Measurements from ENCODE around the gene CRIM1. TPM values are rescaled to one million over a fixed set of nuclear protein-coding genes. Genes with fewer than 3 reads are reported as not detected.

Gene CRIM1
- total and polyA plus RNA-seq, 12 donors = 14.1 to 83.6 (median 54.8) TPM

GRCh38 chr2:36432479-36432878, 76.9 kb downstream of the CRIM1 start:
- Histone ChIP-seq H3K9me3 (no peaks in the 10 kb centered on the region), H3K27ac (peak overlapping the region in 9 of 10 donors; percentile 0 to 80 (median 58)), H3K4me1 (peaks cover 18 to 78% (median 46%) of the 10 kb centered on the region in 9 donors), H3K4me3 (no peak overlapping the region), H3K36me3 (no peaks in the 10 kb centered on the region), H3K27me3 (no peaks in the 10 kb centered on the region)
- WGBS, 2 donors = 50 to 66% methylated on average over 3 of the region's 3 CpGs
- no peak for DNase-seq
- intact Hi-C loops (cut with DNase I) = loop anchor here in 1 of 10 donors (5.0 kb wide), 1 partner anchor 75 kb away; the partner anchor contains the start of gene CRIM1
- TF ChIP-seq CTCF (IDR thresholded peaks at IDR 0.05) = no peak
- peak in 6 of 8 donors; percentile 8 to 50 (median 42) for ATAC-seq

- Histone ChIP-seq H3K27me3 (no peaks in the 10 kb centered on the region), H3K27ac (peak overlapping the region in 9 of 10 donors; percentile 18 to 80 (median 58)), H3K4me1 (peaks cover 18 to 80% (median 51%) of the 10 kb centered on the region in 9 donors), H3K36me3 (no peaks in the 10 kb centered on the region), H3K4me3 (no peak overlapping the region), H3K9me3 (no peaks in the 10 kb centered on the region)
- DNase-seq = peak; percentile 35 to 61
- 41 to 50% methylated on average over 11 of the region's 11 CpGs for WGBS, 2 donors
- peak in 7 of 8 donors; percentile 37 to 77 (median 57) for ATAC-seq
- intact Hi-C loops (cut with DNase I) = loop anchor here in 1 of 10 donors (5.0 kb wide), 1 partner anchor 76 kb away; the partner anchor contains the start of gene CRIM1
- TF ChIP-seq CTCF (IDR thresholded peaks at IDR 0.05) = no peak
Measured at GRCh38 chr2:36433311-36434217, 78.0 kb downstream of the CRIM1 start.

- Histone ChIP-seq H3K9me3 (no peaks in the 10 kb centered on the region), H3K36me3 (peaks cover 0 to 29% (median 10%) of the 10 kb centered on the region in 9 donors), H3K4me3 (no peak overlapping the region), H3K27ac (peak overlapping the region in 1 of 10 donors; percentile 10), H3K27me3 (no peaks in the 10 kb centered on the region), H3K4me1 (peaks cover 4 to 70% (median 30%) of the 10 kb centered on the region in 9 donors)
- DNase-seq = no peak
- WGBS, 2 donors = 59 to 71% methylated on average over 3 of the region's 3 CpGs
- peak in 2 of 8 donors; percentile 30 to 62 for ATAC-seq
- no peak for TF ChIP-seq CTCF (IDR thresholded peaks at IDR 0.05)
- intact Hi-C loops (cut with DNase I) = no loop called here
Measured at GRCh38 chr2:36438449-36438977, 82.9 kb downstream of the CRIM1 start.

GRCh38 chr2:36439084-36439483, 83.5 kb downstream of the CRIM1 start:
- Histone ChIP-seq H3K4me1 (peaks cover 0 to 65% (median 27%) of the 10 kb centered on the region in 9 donors), H3K36me3 (peaks cover 0 to 35% (median 15%) of the 10 kb centered on the region in 9 donors), H3K27ac (peak overlapping the region in 1 of 10 donors; percentile 13), H3K27me3 (no peaks in the 10 kb centered on the region), H3K9me3 (no peaks in the 10 kb centered on the region), H3K4me3 (no peak overlapping the region)
- WGBS, 2 donors = 66 to 79% methylated on average over 4 of the region's 4 CpGs
- DNase-seq (no peak), ATAC-seq (peak in 1 of 8 donors; percentile 10)
- intact Hi-C loops (cut with DNase I) = no loop called here
- TF ChIP-seq CTCF (IDR thresholded peaks at IDR 0.05) = no peak
